Measurements from ENCODE around the gene DDAH2.

DNA sequence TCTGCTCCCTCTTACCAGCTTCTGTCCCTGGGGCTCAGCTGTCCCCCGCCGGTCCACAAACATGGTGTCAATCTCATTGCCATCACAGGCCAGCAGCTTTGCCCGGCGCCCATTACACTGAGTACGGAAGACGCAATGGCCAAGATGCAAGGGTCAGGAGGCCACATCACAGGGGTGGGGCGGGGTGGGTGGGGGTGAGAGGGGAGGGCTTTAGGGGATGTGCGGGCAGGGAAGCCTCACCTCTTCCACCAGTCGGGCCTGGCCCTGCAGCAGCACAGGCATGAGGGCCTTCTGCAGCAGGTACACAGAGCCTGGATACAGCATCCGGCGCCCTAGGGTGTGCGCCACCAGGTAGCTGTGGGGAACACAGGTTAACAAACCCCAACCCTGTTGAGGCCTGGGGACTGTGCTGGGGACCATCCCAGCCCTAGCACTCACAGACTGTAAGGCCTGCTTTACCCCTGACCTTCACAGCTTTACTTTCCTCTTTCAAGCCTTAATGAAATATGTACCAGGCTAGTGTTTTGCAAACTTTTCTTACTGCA is 37.5 kb downstream of the DDAH2 start:
- TF ChIP-seq, protein P1, sequence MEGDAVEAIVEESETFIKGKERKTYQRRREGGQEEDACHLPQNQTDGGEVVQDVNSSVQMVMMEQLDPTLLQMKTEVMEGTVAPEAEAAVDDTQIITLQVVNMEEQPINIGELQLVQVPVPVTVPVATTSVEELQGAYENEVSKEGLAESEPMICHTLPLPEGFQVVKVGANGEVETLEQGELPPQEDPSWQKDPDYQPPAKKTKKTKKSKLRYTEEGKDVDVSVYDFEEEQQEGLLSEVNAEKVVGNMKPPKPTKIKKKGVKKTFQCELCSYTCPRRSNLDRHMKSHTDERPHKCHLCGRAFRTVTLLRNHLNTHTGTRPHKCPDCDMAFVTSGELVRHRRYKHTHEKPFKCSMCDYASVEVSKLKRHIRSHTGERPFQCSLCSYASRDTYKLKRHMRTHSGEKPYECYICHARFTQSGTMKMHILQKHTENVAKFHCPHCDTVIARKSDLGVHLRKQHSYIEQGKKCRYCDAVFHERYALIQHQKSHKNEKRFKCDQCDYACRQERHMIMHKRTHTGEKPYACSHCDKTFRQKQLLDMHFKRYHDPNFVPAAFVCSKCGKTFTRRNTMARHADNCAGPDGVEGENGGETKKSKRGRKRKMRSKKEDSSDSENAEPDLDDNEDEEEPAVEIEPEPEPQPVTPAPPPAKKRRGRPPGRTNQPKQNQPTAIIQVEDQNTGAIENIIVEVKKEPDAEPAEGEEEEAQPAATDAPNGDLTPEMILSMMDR (conservative IDR thresholded peaks at IDR 0.05; ENCODE audit: low read depth, low read length) = no peak
- no peak for TF ChIP-seq EZH2 (IDR thresholded peaks at IDR 0.05; ENCODE audit: borderline replicate concordance, low read depth, low read length, poor library complexity, severe bottlenecking)

Data from A673 (cell line).